ENCODE measurements around the gene ETV6. TPM values are rescaled to one million over a fixed set of nuclear protein-coding genes. Genes with fewer than 3 reads are reported as not detected.

ETV6 gene
- total RNA-seq, 1 donor from 2014 or later: 3.0 TPM

DNA sequence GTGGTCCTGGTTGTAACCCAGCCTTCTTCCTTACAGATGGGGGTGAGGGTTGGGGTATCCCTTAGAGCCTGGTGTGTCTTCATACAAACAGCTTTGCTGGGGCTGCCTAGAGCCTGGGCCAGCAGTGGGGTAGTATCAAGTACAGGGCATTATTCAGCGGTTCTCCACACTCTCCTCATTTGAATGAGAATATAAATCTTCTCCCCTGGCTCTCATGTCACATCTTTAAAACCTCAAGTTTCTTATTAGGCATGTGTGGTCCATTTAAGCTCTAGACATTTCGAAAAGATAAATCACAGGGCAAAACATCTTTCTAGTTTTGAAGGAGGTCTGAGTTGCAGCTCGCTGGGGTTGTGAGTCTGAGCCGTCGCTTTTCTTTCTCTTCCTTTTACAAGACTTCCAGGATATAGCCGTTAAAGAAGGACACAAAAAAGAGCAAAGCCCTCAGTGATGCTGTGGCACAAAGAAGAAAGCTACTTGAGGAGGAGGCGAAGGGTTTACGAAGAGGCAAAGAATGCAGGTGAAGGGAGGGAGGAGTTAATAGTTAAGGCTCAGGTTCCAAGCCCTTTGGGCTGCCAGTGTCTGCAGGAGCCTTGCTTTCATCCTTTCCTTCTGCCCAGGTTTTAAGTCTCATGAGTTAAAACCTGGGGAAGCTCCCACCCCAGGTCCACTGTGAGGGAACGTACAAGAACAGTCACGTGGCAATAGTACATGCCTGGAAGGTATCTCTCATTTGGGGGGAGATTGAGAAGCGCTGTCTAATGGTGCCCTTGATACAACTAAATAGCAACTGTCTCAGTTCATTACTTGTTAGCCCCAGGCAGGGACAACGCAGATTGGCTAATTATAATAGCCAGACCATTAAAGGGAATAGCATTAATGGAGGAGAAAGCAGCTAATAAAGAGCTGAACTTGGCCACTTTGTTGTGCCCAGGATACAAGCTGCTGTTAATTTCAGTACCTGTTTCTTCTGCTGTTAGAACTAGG is 94.2 kb downstream of the ETV6 start:
- DNase-seq: no peak

- DNase-seq: no peak
Measured at GRCh38 chr12:11744410-11744801, 94.9 kb downstream of the ETV6 start.

DNA sequence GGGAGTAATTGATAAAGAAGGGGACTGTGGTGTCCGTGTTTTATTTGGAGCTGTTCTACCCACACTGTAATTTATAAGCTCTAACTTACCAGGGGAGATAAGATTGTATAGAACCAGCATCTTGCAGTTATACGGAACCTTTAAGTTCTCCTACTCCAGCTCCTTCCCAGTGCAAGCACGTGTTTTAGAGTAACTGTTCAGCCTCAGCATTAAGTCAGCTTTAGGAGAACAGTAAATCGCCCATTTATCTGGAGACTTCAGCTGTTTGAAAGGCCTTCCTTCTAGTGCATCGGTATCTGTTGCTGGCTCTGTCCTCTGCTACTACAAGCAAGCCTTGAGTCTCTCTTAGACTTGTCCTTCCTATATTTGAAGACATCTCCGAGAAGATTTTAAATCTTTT is 95.6 kb downstream of the ETV6 start:
- DNase-seq: no peak

DNA sequence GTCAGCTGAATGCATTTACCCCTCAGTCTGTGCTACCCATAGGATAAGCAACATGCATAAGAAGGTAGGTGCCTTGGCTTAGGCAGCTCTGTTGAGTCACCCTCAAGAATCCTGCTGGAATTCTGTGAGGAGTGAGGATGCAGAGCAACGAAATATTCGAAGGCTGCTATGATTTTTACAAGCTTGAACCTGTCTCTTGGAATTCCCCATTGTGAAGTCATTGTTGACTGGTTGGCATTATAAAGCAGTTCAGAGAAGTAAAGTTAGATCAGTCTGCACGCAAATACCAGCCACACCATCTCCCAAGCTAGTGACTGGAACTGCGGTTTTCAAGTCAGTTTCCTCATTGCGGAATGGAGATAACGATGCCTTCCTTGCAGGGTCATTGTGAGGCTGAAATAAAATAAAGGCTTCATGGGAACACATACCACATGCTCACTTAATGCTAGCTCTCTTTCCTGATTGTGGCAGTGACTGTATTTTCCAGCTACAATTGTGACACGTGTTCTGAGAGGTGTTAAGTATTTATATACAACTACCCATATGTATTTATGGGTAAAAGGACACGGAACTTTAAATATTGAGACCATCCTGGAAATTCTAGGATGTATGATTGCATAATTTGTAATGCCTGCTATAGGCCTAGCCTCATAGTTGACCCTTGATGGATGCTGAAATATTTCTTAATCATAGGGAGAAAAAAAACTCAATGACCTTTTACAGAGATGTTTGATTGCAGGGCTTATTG is 96.7 kb downstream of the ETV6 start:
- DNase-seq: no peak

DNA sequence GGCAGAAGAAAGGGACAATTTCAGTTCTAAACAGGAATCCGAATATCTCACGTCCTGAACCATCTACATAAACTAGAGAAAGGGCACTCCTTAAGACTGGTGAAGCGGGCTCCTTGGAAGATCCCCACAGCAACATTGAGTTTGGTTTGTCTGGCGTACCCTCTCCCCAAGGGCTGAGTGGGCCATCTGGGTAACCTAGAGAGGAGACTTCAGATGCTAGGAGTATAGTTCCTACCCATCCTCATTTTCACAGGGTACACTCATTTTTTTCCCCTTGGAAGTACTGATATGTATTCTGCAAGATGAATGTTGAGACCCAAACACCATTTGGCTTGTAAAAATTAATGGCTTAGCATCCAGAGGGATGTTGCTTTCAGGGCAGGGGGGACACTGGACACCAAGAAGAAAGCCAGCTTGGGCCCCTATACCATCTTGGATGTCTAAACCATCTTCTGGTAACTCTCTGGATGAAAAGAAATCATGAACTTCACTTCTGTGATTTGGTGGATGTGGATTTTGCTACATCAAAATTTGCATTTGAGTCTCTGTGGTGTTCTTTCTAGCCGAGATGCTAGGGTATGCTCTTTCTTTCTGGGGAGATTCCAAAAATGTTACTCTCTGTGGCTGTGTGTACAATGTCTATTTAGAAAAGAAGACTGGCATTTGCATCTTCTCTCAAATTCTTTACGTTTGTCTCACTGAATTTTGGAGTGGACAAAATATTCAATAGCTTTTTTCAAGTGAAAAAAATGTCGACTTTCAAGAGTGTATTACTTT is 97.7 kb downstream of the ETV6 start:
- no peak for DNase-seq

GRCh38 chr12:11747969-11748368 is 98.5 kb downstream of the ETV6 start:
- no peak for DNase-seq

GRCh38 chr12:11748903-11749302 is 99.4 kb downstream of the ETV6 start:
- DNase-seq: no peak

DNA sequence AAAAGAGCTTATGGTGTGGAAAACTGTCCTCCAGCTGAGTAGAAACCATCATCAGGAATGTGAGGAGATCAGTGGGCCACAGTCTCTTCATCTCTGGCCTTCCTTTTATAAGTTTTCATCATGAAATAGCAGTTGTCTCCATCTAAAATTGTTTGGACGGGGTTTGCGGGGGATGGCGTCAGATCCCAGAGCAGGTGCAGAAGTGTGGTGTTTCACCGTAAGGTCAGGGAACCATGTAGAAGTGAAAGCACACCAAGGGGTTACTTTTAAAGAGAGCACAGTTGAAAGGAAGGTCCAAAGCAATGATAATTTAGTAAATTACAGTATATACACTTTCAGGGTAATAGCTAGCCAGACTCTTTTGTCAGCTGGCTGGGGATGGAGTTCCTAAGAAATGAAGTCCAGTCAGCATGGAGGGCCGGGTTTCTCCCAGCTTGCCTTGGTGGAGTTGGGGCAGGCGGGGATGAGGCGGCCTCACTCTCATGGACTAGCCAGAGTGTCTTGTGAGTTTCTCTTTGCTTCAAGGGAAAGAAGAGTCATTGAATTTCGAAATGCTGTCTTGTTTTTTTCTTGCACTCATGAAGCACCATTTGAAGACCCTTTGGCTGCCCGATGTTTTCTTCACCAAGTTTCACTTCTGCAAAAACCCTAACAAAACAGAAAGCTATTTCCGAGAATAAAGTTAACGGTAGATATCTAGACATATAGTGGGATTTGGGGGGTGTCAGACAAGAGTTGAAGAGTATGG is 100.6 kb downstream of the ETV6 start:
- DNase-seq: no peak

GRCh38 chr12:11752403-11753149 is 103.1 kb downstream of the ETV6 start:
- DNase-seq: no peak

- DNase-seq: no peak
Measured at GRCh38 chr12:11753150-11753499, 103.7 kb downstream of the ETV6 start.

- no peak for DNase-seq
Measured at GRCh38 chr12:11753826-11754225, 104.4 kb downstream of the ETV6 start.

GRCh38 chr12:11754256-11754655 is 104.8 kb downstream of the ETV6 start:
- DNase-seq: no peak

- no peak for DNase-seq
Measured at GRCh38 chr12:11755302-11755930, 105.9 kb downstream of the ETV6 start.

DNA sequence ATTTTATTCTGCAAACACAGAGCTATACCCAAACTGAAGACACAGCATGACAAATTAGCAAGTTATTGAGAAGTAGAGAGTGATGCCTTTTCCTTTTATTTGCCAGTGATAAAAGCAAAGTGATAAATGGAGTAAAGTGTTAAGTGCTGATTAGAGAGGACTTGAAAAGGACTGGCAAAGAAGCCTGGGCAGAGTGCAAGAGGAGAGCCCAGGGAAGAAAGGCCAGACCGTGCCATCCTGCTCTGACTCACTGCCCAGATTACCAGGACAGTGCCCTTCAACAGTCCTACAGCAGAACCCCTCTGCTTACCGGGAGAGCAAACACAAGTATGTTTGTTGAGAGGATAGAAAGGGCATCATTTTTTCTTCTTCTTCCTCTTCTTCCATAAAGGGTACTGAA is 106.5 kb downstream of the ETV6 start:
- DNase-seq: no peak

DNA sequence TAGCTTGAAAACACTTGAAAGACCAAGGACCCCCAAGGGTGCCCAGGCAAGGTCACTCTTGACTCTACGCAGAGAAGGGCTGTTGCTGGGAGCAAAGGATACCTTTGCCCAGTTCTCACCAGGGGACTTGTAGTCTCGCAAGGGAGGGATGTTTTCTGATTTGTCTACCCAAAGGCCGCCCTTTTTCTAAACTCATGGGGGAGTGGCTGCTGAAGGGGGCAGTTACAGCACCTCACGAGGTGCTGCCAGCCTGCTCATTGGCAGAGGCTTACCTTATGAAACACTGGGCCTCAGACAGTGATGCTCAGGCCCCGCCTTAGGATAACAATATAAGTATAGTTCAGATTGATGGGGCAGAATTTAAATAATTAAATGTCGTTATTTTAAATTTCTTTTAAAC is 107.0 kb downstream of the ETV6 start:
- no peak for DNase-seq

GRCh38 chr12:11757095-11757494 is 107.6 kb downstream of the ETV6 start:
- DNase-seq: no peak

DNA sequence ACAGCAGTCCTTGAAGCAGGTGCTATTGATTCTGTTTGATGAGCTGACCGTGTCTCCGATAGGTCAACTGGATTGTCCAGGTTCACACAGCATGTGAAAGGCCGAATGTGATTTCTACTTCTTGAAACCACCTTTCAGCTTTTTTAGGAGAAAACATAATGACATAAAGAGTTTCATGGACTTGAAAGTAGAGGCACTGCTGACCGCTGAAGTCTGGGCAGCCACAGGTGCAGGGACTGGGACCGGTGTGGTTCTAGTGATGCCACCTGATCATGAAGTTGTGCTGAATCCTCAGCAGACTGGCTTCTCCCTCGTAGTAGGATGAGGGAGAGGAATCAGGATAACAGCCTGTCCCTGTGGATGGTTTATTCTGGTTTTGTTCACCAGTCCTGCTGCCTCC is 108.1 kb downstream of the ETV6 start:
- no peak for DNase-seq

DNA sequence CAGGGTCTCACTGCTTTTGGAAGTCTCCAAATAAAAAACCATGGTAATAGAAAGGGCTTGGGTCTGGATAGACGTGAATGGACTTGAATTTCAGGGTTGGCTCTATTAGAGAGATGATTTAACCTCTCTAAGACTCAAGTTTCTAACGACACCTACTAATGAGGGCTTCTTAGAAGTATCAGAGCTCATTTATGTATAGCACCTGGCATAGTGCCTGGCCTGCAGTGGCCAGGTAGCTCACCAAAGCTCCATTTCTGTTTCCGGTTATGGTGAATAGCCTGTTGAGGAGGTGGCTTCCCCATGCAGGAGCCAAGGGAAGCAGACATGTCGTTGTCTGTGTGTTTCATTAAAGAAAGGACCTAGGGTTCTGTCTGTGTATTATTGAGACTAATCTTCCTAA is 108.6 kb downstream of the ETV6 start:
- DNase-seq: no peak

GRCh38 chr12:11758510-11759493 is 109.3 kb downstream of the ETV6 start:
- DNase-seq: no peak

DNA sequence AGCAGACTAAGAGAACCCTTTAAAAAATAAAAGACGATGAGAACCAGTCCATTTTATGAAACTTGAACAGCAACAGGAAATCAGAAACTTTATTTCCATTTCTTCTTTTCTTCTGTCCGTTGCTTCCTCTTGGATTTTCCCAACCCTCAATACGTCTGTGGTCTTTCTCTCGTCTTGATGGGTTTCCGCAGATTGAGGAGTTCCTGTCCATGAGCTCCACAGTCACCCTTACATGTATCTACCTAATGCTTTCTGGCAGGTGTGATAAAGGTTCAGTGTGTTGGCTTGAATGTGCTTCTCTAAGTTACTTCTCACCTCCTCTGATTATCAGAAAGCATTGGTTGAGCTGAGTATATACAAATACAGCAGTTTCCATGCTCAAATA is 110.0 kb downstream of the ETV6 start:
- no peak for DNase-seq
